Adrenal gland (tissue), 12 donors: ENCODE measurements around the gene CELSR3. TPM values are rescaled to one million over a fixed set of nuclear protein-coding genes. Genes with fewer than 3 reads are reported as not detected.
A peak's percentile ranks its signal among the peaks of the same experiment; 100 is the strongest.

Experiments
- DNase-seq, 7 donors: peaks; one replicate each; pipeline ENCODE4 v3.0.0-alpha.2; 2019 to 2020
- H3K27ac ChIP-seq, 5 donors: fragments of 200-600 bp; sonication (generic) in 4 of 5; 1 replicate in 3 of 5; 2 replicates in 2 of 5; pipeline versions ENCODE4 v1.5.1 to v1.8.0; 2016 to 2020; ENCODE audit warnings: mild to moderate bottlenecking in 1 of 5
- H3K27me3 ChIP-seq: fragments of 200-600 bp; 2 replicates; pipeline ENCODE4 v1.8.0; 2021
- H3K36me3 ChIP-seq, 2 donors: fragments of 200-600 bp; replicated peaks in 1 of 2; 1 replicate in 1 of 2; 2 replicates in 1 of 2; pipeline versions ENCODE4 v1.5.1 to v1.8.0; 2018 to 2022
- H3K4me1 ChIP-seq, 2 donors: fragments of 200-600 bp; replicated peaks in 1 of 2; 1 replicate in 1 of 2; 2 replicates in 1 of 2; pipeline versions ENCODE4 v1.5.1 to v1.8.0; 2018 to 2021
- H3K4me3 ChIP-seq, 4 donors: fragments of 200-600 bp; sonication (generic) in 3 of 4; one replicate each; pipeline ENCODE4 v1.5.1; 2016 to 2018
- H3K9me3 ChIP-seq, 3 donors: fragments of 200-600 bp; sonication (generic) in 1 of 3; replicated peaks in 1 of 3; 1 replicate in 2 of 3; 2 replicates in 1 of 3; pipeline versions ENCODE4 v1.5.1 to v1.8.0; 2016 to 2021
- CTCF ChIP-seq, 6 experiments: fragments of 450-650 bp in 4 of 6; fragments of 200-600 bp in 2 of 6; sonication (generic) in 1 of 6; IDR thresholded peaks; 1 replicate in 5 of 6; 2 replicates in 1 of 6; pipeline versions ENCODE4 v1.5.1 to v1.8.0; 2016 to 2021; ENCODE audit warnings: antibody characterized with exemption in 6 of 6, mild to moderate bottlenecking in 2 of 6, moderate library complexity in 1 of 6
- POLR2A ChIP-seq, 2 donors: fragments of 450-650 bp; IDR thresholded peaks; one replicate each; pipeline ENCODE4 v1.6.1; 2017; ENCODE audit warnings: antibody characterized with exemption in 2 of 2, mild to moderate bottlenecking in 2 of 2, moderate library complexity in 1 of 2
- WGBS, 4 donors: extraction: QIAGEN DNeasy Blood & Tissue Kit in 2 of 4; methylation state at CpG; one replicate each; pipeline versions ENCODE4 v1.1.5 to v1.1.7; 2013 to 2017; 5-methylcytosine and 5-hydroxymethylcytosine counted together
- intact Hi-C, 2 donors: fragments of 100-400 bp; cut with DNase I; formaldehyde crosslinking; loops; one replicate each; pipeline versions ENCODE4 v1.14.1 to v1.15.0; 2022 to 2023
- polyA plus RNA-seq, 3 donors: library from polyadenylated mRNA; stranded (reverse); fragments of 200-250 nt in 2 of 3; fragments of 350-450 nt in 1 of 3; fragmentation: Illumina TruSeq in 1 of 3; extraction: RNeasy Lipid Tissue Mini Kit (QIAGEN cat#74804) in 1 of 3; gene quantifications; one replicate each; pipeline ENCODE4 v1.2.3, GENCODE V29; 2013 to 2014
- total RNA-seq, 9 donors: library from RNA; depleted of rRNA in 4 of 9; stranded (reverse); fragments of >200 nt in 4 of 9; fragments of 120-200 nt in 1 of 9; fragmentation: NEBNext Ultra II Directional in 1 of 9; extraction: Animal tissue kit (Norgen Biotek cat#: 25700) in 1 of 9; gene quantifications; one replicate each; pipeline versions ENCODE4 v1.1.0 to v1.2.4, GENCODE V29; 2013 to 2023
- donor health status: healthy with polysubstance abuse.
- donor health status: Bipolar disorder and iron deficiency.
- donor health status: DM: yes; HTN: yes; CAD: no.
- donor health status: DM: no; HTN: no; CAD: no.
- donor health status: DM: no; HTN: no; CAD: no.
- donor health status: DM: yes; HTN: yes; CAD: no.

Gene CELSR3
- total and polyA plus RNA-seq, 12 donors = 0.78 to 23.5 (median 1.9) TPM

GRCh38 chr3:48637305-48637704 is 25.4 kb downstream of the CELSR3 start:
- H3K4me3 ChIP-seq = no peak overlapping the region
- H3K27me3 ChIP-seq = no peaks in the 10 kb centered on the region
- no peaks in the 10 kb centered on the region for H3K9me3 ChIP-seq
- peaks cover 0 to 13% of the 10 kb centered on the region in 2 donors for H3K36me3 ChIP-seq
- intact Hi-C loops = no loop called here
- H3K27ac ChIP-seq = no peak overlapping the region
- H3K4me1 ChIP-seq = peaks cover 13 to 24% of the 10 kb centered on the region in 2 donors
- TF ChIP-seq POLR2A (IDR thresholded peaks at IDR 0.05) (no peak), CTCF (IDR thresholded peaks at IDR 0.05) (no peak)
- WGBS, 4 donors = 59 to 71% (median 69%) methylated on average over 4 to 6 of the region's 6 CpGs
- DNase-seq = no peak

DNA sequence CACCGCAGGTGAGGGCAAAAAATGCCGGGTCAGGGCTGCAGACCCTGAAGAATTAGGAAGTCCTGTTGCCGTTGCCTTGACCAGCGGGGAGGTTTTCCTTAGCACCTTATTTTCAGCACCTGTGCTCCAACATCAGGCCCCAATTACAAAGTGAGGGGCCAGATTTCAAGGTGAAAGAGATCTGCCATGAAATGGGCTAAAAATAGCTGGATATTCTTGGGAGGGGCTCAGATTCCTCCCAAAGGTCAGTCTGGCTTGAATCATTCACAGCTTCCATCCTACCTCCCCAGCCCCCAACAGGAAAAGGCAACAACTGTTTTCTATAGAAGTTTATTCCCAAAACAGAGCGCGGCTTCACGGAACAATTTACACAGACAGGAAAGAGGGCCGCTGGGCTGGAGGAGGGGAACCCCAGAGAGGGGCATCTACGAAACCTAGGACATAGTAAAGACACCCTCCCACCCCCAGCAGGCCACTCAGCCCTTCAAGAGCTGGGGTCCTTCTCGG is 26.5 kb downstream of the CELSR3 start:
- Histone ChIP-seq H3K9me3 (no peaks in the 10 kb centered on the region), H3K4me3 (peak overlapping the region in 3 of 4 donors; percentile 48 to 90 (median 89)), H3K4me1 (peaks cover 13 to 24% of the 10 kb centered on the region in 2 donors), H3K27me3 (no peaks in the 10 kb centered on the region), H3K36me3 (peaks cover 0 to 15% of the 10 kb centered on the region in 2 donors), H3K27ac (peak overlapping the region in 3 of 5 donors; percentile 77 to 88 (median 79))
- no peak for DNase-seq
- TF ChIP-seq CTCF (IDR thresholded peaks at IDR 0.05) = no peak
- TF ChIP-seq POLR2A (IDR thresholded peaks at IDR 0.05) = no peak
- WGBS, 4 donors = 33 to 43% (median 37%) methylated on average over 9 to 10 of the region's 10 CpGs
- intact Hi-C loops = no loop called here

DNA sequence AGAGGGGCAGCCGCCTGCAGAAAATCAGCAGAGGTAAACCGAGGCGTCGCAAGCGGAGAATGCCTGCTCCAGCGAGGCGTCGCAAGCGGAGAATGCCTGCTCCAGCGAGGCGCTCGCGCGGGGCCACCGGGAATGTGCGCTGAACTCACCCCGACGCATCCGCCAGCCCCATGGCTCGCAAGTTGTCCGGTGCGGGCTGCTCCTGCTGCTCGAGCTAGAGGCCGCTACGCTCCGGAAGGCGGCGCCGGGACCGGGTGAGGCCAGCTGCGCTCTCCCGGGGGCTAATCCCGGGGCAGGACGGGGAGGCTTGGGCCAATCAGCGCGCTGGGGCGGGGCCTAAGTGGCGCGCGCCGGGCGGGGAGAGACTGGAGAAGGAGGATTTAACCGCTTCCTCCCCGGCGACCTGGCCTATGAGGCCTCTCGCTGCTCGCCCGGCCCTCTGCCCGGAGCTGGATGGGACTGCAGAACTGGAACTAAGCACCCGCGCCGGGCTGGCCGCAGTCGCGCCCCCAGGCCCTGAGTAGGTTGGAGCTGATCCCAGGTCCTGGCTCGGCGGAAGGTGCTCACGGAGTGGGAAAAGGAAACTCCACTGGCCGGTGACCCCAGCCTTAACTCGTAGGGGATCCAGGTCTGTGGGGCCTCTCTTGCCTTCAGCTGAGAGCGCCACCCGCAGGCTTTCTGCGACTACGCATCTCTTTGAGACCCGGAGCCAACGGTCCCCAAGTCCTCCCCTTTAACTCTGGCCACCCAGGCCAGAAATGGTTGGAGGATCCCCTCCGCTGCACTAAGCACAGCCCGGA is 27.3 kb downstream of the CELSR3 start, which contains the start of gene SLC26A6:
Gene SLC26A6 (minus strand): TSS at position 240 of the 800 bp plus-strand sequence. CDS start 68 bp downstream, at position 172.
- H3K9me3 ChIP-seq = no peaks in the 10 kb centered on the region
- TF ChIP-seq CTCF (IDR thresholded peaks at IDR 0.05) (peak; percentile 12 to 61 (median 48)), POLR2A (IDR thresholded peaks at IDR 0.05) (peak; percentile 47 to 83)
- H3K27ac ChIP-seq = peak within 1 kb of the TSS in 4 of 5 donors; percentile 65 to 88 (median 78)
- intact Hi-C loops = no loop called here
- H3K27me3 ChIP-seq = no peaks in the 10 kb centered on the region
- H3K4me1 ChIP-seq = peaks cover 13 to 24% of the 10 kb centered on the region in 2 donors
- peak within 1 kb of the TSS; percentile 71 to 90 (median 80) for H3K4me3 ChIP-seq
- H3K36me3 ChIP-seq = peaks cover 0 to 15% of the 10 kb centered on the region in 2 donors
- WGBS, 4 donors = 0 to 1% (median 0%) methylated on average over 10 to 68 of the region's 68 CpGs
- peak; percentile 95 to 98 (median 97) for DNase-seq

- Histone ChIP-seq H3K4me3 (peak overlapping the region; percentile 71 to 90 (median 80)), H3K9me3 (no peaks in the 10 kb centered on the region), H3K27me3 (no peaks in the 10 kb centered on the region), H3K36me3 (peaks cover 0 to 17% of the 10 kb centered on the region in 2 donors), H3K27ac (peak overlapping the region in 4 of 5 donors; percentile 65 to 88 (median 78)), H3K4me1 (peaks cover 13 to 24% of the 10 kb centered on the region in 2 donors)
- TF ChIP-seq CTCF (IDR thresholded peaks at IDR 0.05) (no peak), POLR2A (IDR thresholded peaks at IDR 0.05) (no peak)
- 3 to 28% (median 7%) methylated on average over 4 to 30 of the region's 30 CpGs for WGBS, 4 donors
- intact Hi-C loops = no loop called here
- DNase-seq = peak; percentile 44 to 73 (median 60)
Measured at GRCh38 chr3:48634661-48635221, 27.9 kb downstream of the CELSR3 start.
